Measurements from ENCODE around the gene CD177. TPM values are rescaled to one million over a fixed set of nuclear protein-coding genes. Genes with fewer than 3 reads are reported as not detected.

CD177 gene, protein sequence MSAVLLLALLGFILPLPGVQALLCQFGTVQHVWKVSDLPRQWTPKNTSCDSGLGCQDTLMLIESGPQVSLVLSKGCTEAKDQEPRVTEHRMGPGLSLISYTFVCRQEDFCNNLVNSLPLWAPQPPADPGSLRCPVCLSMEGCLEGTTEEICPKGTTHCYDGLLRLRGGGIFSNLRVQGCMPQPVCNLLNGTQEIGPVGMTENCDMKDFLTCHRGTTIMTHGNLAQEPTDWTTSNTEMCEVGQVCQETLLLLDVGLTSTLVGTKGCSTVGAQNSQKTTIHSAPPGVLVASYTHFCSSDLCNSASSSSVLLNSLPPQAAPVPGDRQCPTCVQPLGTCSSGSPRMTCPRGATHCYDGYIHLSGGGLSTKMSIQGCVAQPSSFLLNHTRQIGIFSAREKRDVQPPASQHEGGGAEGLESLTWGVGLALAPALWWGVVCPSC
- polyA plus RNA-seq (ENCODE audit: low read depth in 6 of 6) = under 1 TPM in 1 of 6 donors, not detected in 5; 0.28 TPM

DNA sequence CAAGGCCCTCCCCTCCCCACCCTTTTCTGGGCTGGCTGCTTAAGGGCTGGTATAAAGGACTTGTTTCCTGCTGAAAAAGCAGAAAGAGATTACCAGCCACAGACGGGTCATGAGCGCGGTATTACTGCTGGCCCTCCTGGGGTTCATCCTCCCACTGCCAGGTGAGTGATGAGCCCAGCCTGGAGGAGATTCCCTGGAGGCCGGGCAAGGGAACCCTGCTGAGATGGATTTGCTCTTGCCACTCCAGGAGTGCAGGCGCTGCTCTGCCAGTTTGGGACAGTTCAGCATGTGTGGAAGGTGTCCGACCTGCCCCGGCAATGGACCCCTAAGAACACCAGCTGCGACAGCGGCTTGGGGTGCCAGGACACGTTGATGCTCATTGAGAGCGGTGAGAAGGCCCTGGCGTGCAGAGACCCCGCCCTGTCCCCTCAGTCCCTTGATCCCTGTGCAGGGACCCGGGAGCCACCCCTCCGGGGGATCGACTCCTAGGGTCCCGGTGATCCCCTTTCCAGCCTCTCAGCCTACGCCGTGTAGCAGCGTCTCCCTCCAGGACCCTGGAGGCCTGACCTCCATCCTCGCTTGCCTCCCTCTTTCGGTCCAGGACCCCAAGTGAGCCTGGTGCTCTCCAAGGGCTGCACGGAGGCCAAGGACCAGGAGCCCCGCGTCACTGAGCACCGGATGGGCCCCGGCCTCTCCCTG is at the start of gene CD177:
TSS of gene CD177 (plus strand) at position 81 of the 699 bp plus-strand sequence. CDS start at position 110, 29 bp downstream.
- no peaks in the 10 kb centered on the region for H3K36me3 Mint-ChIP-seq
- H3K27ac Mint-ChIP-seq = peak within 1 kb of the TSS in 1 of 6 donors; percentile 48

DNA sequence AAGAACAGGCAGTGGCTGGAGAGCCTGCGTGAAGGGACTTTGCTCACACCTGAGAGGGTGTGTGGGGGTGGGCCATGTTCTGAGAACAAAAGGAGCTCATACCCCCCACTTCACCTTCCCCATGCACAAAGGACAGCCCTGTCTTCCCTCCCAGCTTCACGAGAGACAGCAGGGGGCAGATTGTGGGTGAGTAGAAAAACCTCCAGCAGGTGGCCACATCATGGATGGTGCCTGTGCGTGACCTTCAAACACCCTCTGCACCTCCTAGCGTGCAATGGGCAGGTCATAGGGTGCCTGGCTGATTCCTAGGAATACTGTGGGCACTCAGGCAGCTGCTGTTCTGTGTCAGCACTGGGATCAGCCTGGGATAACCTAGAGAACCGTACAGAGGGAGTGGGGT is 47.8 kb upstream of the CD177 start:
- Mint-ChIP-seq H3K27me3 (peaks cover 17 to 67% (median 34%) of the 10 kb centered on the region in 3 donors), H3K4me1 (no peaks in the 10 kb centered on the region), H3K9me3 (peaks cover 0 to 13% (median 7%) of the 10 kb centered on the region in 7 donors), H3K4me3 (no peak overlapping the region), H3K27ac (no peak overlapping the region), H3K36me3 (no peaks in the 10 kb centered on the region)
- no peak for DNase-seq
- no peak for ATAC-seq (ENCODE audit: low read depth in 2 of 2)

More for the DNA sequence above, at the start of gene CD177:
- Mint-ChIP-seq H3K9me3 (no peaks in the 10 kb centered on the region), H3K4me1 (peaks cover 0 to 4% (median 0%) of the 10 kb centered on the region in 3 donors), H3K4me3 (no peak within 1 kb of the TSS), H3K27me3 (peaks cover 12 to 31% (median 27%) of the 10 kb centered on the region in 3 donors)
- DNase-seq = no peak
- ATAC-seq (ENCODE audit: low read depth in 2 of 2) = no peak

DNA sequence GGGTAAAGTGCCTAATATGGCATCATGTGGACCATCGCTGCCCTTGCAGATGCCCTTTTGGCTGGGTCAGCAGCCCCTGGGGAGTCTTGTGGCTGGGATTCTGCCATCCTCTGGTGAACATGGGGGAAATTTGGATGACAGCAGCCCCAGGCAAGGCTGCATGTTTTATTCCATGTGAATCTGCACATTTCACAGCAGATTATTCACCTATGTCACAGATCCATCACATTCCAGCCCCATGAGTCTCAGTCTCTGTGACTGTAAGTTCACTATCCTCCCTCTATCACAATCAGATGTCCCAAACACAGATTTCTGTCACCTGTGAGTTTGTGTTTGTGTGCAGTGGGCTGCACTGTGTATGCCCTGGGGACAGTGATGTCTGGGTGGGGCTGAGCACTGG is 47.4 kb upstream of the CD177 start:
- ATAC-seq (ENCODE audit: low read depth in 2 of 2) (no peak), DNase-seq (no peak)
- no peaks in the 10 kb centered on the region for H3K4me1 Mint-ChIP-seq
- no peaks in the 10 kb centered on the region for H3K36me3 Mint-ChIP-seq
- peaks cover 19 to 65% (median 33%) of the 10 kb centered on the region in 3 donors for H3K27me3 Mint-ChIP-seq
- H3K27ac Mint-ChIP-seq = no peak overlapping the region
- peaks cover 0 to 13% (median 7%) of the 10 kb centered on the region in 7 donors for H3K9me3 Mint-ChIP-seq
- H3K4me3 Mint-ChIP-seq = no peak overlapping the region

DNA sequence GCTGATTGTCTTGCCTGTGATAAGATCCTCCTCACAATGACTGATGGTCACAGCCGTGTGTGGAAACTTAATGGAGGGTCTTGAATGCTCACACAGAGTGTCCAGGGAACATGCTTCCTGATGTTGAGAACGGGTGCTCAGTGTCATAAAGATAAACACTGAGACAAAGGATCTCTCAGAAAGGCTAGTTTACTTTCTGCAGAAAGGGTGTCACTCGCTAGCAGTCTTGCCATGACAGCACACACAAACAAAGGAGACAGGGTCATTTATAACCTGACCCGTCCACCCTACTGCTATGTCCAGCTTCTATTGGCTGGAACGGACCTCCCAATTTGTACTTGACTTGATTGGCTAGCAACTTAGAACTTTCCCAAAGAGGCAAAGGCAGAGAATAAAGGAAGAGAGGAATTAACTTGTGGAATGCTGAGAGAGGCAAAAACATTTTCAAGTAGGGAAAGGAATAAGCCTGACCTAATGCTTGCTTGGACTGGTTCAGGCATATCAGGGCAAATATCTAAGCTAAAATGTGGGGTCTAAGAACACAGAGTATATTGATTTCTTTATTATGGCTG is 45.2 kb upstream of the CD177 start:
- Mint-ChIP-seq H3K4me3 (no peak overlapping the region), H3K36me3 (no peaks in the 10 kb centered on the region)

DNA sequence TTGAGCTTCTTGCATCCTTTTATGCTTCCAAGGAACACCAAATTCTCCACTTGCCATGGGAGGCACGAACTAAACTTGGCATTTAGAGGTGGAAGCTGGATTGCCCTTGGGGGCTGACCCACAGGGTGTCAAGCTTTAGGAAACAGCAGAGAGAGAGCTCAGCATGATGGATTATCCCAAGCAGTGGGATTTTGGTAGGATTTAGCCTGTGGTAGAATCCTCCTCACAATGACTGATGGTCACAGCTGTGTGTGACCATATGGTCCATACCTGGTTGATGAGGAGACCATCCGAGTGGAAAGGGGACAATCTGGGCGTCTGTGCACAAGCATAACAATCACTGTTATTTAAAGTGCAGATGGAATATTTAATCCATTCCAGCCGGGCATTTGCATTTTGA is 44.0 kb upstream of the CD177 start:
- no peaks in the 10 kb centered on the region for H3K36me3 Mint-ChIP-seq
- H3K4me1 Mint-ChIP-seq = no peaks in the 10 kb centered on the region
- H3K27ac Mint-ChIP-seq = no peak overlapping the region
- H3K9me3 Mint-ChIP-seq = peaks cover 0 to 10% (median 3%) of the 10 kb centered on the region in 7 donors
- H3K27me3 Mint-ChIP-seq = peaks cover 18 to 41% (median 30%) of the 10 kb centered on the region in 3 donors
- no peak for ATAC-seq (ENCODE audit: low read depth in 2 of 2)
- DNase-seq = no peak
- H3K4me3 Mint-ChIP-seq = no peak overlapping the region

More for the DNA sequence above, 45.2 kb upstream of the CD177 start:
- Mint-ChIP-seq H3K9me3 (peaks cover 0 to 10% (median 4%) of the 10 kb centered on the region in 7 donors), H3K4me1 (no peaks in the 10 kb centered on the region), H3K27ac (peak overlapping the region in 1 of 6 donors; percentile 21), H3K27me3 (peaks cover 22 to 51% (median 30%) of the 10 kb centered on the region in 3 donors)
- no peak for DNase-seq
- ATAC-seq (ENCODE audit: low read depth in 2 of 2) = no peak

DNA sequence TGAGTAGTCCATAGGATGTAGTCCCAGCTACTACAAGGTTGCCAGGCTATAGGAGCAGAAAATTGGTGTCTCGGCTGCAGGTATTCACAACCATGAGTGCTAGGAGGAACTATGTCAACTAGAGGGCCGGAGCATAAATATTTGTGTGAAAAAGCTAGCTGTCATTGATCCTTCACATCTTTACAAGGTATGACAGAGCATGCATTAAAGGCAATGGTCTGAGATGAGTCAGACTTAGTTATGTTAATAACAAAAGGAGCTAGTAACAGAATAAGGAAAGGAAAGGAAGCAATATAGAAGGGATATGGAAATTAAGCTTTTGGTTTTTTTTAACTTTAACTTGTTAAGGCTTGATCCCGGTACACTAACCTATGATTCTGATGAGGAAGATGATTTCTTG is 43.3 kb upstream of the CD177 start:
- Mint-ChIP-seq H3K36me3 (no peaks in the 10 kb centered on the region), H3K4me3 (no peak overlapping the region), H3K27ac (no peak overlapping the region), H3K9me3 (peaks cover 0 to 10% (median 3%) of the 10 kb centered on the region in 7 donors), H3K27me3 (peaks cover 18 to 41% (median 30%) of the 10 kb centered on the region in 3 donors), H3K4me1 (no peaks in the 10 kb centered on the region)
- no peak for DNase-seq
- ATAC-seq (ENCODE audit: low read depth in 2 of 2) = no peak

DNA sequence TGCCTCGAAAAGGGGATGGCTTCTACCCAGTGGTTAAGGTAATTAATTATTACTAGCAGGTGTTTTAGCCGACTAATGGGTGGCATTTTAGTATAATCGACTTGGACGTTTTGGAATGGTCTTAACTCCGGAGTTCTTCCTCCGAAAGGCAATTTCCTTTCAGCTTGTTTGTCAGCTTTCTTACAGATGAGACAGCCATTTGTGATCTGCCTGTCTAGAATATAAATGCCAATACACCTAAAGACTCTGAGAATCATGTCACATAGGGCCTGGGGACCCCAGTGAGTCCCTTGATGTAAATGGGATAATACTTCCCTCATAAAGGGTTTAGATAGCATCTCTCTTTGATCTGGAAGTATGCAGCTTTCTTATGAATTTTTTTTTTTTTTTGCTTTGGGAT is 42.2 kb upstream of the CD177 start:
- no peaks in the 10 kb centered on the region for H3K4me1 Mint-ChIP-seq
- peaks cover 0 to 12% (median 6%) of the 10 kb centered on the region in 7 donors for H3K9me3 Mint-ChIP-seq
- H3K27me3 Mint-ChIP-seq = peaks cover 18 to 47% (median 35%) of the 10 kb centered on the region in 3 donors

DNA sequence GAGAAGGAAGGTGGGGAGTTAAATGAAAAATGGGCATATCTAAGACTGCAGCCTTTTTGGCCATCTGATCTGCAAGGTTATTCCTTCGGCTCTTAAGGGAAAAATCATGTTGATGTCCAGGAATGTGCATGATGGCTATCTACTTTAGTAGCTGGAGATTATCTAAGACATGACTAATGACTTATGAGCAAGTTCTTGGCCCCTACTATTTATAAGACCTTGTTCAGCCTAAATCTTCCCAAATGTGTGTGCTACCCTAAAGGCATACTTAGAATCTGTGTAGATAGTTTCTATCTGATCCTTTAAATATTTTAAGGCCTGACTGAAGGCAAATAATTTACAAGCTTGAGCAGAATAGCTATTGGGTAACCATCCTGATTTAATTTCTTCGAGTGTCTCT is 41.8 kb upstream of the CD177 start:
- ATAC-seq (ENCODE audit: low read depth in 2 of 2) = no peak
- no peaks in the 10 kb centered on the region for H3K4me1 Mint-ChIP-seq
- H3K36me3 Mint-ChIP-seq = no peaks in the 10 kb centered on the region
- H3K4me3 Mint-ChIP-seq = no peak overlapping the region
- DNase-seq = no peak
- peaks cover 0 to 14% (median 6%) of the 10 kb centered on the region in 7 donors for H3K9me3 Mint-ChIP-seq
- peaks cover 17 to 48% (median 39%) of the 10 kb centered on the region in 3 donors for H3K27me3 Mint-ChIP-seq
- no peak overlapping the region for H3K27ac Mint-ChIP-seq

More for the DNA sequence above, 42.2 kb upstream of the CD177 start:
- H3K36me3 Mint-ChIP-seq = no peaks in the 10 kb centered on the region
- no peak overlapping the region for H3K4me3 Mint-ChIP-seq
- no peak for DNase-seq
- no peak overlapping the region for H3K27ac Mint-ChIP-seq
- no peak for ATAC-seq (ENCODE audit: low read depth in 2 of 2)

DNA sequence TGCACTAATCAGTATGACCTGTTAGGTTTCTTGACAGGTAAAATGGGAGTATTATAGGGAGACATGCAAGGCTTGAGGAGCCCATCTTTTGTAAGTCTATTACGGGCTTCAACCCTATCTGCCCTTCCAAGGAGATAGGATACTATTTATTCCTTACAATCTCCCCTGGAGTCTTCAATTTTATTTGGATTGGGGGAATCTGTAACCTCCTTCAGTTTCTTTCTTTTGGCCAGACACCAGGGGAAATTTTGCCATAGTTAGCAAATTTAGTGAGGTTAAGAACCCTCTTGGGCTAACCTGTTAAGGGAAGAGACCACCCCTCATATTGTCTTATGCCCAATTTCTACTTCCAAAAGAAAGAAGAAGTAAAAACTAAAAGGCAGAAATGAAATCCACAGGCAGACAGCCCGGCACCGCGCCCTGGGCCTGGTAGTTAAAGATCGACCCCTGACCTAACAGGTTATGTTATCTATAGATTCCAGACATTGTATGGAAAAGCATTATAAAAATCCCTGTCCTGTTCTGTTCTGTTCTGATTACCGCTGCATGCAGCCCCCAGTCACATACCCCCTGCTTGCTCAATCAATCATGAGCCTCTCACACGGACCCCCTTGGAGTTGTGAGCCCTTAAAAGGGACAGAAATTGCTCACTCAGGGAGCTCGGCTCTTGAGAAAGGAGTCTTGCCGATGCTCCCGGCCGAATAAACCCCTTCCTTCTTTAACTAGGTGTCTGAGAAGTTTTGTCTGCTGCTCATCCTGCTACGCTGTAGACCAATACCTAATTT is 39.6 kb upstream of the CD177 start:
- ATAC-seq (ENCODE audit: low read depth in 2 of 2) = no peak
- Mint-ChIP-seq H3K36me3 (no peaks in the 10 kb centered on the region), H3K9me3 (peaks cover 0 to 9% (median 3%) of the 10 kb centered on the region in 7 donors), H3K27ac (no peak overlapping the region), H3K4me3 (no peak overlapping the region), H3K4me1 (no peaks in the 10 kb centered on the region), H3K27me3 (peaks cover 13 to 38% (median 29%) of the 10 kb centered on the region in 3 donors)
- no peak for DNase-seq

DNA sequence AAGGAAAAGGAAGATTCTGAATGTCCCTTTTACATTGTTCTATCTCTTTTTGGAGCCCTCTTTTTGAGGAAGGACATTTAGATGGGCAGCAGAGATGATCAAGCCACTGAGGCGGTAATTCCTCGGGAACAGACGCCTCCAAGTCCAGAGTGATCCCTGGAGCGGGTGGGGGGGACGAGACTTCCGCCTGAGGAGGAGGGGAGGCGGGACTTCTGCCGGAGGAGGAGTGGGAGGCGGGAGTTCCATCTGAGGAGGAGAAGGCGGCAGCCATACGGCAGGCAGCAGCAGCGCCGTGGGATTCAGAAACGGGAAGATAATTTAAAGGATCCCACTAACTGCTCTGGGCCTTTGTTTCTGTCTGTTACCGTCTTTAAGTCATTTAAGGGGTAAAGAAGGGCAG is 37.6 kb upstream of the CD177 start:
- H3K27me3 Mint-ChIP-seq = peaks cover 4 to 24% (median 12%) of the 10 kb centered on the region in 3 donors
- peaks cover 0 to 9% (median 3%) of the 10 kb centered on the region in 7 donors for H3K9me3 Mint-ChIP-seq
- no peak for ATAC-seq (ENCODE audit: low read depth in 2 of 2)
- DNase-seq = no peak
- H3K4me3 Mint-ChIP-seq = no peak overlapping the region
- H3K4me1 Mint-ChIP-seq = no peaks in the 10 kb centered on the region
- no peaks in the 10 kb centered on the region for H3K36me3 Mint-ChIP-seq
- H3K27ac Mint-ChIP-seq = peak overlapping the region in 1 of 6 donors; percentile 69

DNA sequence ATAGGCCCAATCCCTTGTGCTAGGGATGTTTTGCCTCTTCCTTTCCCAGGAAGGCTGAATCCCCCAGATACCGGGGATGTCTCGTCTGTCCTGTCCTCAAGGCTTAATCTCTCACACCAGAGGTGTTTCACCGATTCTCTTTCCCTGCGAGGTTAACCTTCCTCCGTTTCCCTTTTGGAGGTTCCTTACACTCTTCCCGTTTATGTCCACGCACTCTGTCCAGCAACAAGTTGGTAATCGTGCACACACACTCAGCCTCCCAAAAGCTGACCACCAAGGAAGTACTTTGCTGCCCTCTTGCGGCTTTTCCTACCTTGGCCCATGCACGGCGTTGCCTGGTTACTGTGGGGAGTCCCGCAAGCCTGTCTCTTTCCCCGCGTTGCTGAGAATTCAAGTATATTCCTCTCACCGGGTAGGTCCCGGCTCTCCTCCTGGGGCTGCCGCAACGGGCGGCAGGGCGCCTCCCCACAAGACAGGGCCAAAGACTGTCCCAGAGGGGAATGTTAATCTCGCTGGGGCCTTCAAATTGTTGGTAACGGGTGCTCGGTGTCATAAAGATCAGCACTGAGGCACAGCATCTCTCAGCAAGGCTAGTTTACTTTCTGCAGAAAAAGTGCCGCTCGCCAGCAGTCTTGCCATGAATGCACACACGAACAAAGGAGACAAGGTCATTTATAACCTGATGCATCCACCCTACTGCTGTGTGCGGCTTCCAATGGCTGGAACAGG is 36.7 kb upstream of the CD177 start:
- Mint-ChIP-seq H3K9me3 (peaks cover 0 to 9% (median 3%) of the 10 kb centered on the region in 7 donors), H3K27me3 (peaks cover 2 to 24% (median 12%) of the 10 kb centered on the region in 3 donors), H3K4me1 (no peaks in the 10 kb centered on the region), H3K4me3 (peak overlapping the region in 1 of 8 donors; percentile 48), H3K36me3 (no peaks in the 10 kb centered on the region), H3K27ac (no peak overlapping the region)
- no peak for ATAC-seq (ENCODE audit: low read depth in 2 of 2)
- DNase-seq = no peak

DNA sequence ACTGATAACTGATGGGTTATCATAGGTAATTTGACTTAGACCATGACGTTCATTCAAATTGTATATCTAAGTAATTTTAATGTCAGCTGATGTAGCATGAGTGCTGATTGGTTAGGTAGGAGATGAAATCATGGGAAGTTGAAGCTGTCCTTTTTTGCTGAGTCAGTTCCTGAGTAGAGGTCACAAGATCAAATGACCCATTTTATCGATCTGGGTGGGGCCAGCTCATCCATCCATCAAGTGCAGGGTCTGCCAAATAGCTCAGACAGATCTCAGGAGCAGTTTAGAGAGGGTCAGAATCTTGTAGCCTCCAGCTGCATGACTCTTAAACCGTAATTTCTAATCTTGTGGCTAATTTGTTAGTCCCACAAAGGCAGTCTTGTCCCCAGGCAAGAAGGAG is 35.3 kb upstream of the CD177 start:
- H3K4me3 Mint-ChIP-seq = no peak overlapping the region
- DNase-seq (no peak), ATAC-seq (ENCODE audit: low read depth in 2 of 2) (no peak)
- H3K27me3 Mint-ChIP-seq = peaks cover 0 to 24% (median 12%) of the 10 kb centered on the region in 3 donors
- H3K4me1 Mint-ChIP-seq = no peaks in the 10 kb centered on the region
- H3K27ac Mint-ChIP-seq = no peak overlapping the region
- no peaks in the 10 kb centered on the region for H3K36me3 Mint-ChIP-seq
- H3K9me3 Mint-ChIP-seq = peaks cover 0 to 9% (median 3%) of the 10 kb centered on the region in 7 donors
